GM12873 (cell line): Measurements from ENCODE around the gene SMAD3.

Experiments used
- TF ChIP-seq, protein P1 (sequence below): IDR thresholded peaks from 2 replicates; pipeline ENCODE4 v1.5.1; 2012; ENCODE audit warnings: low read depth, mild to moderate bottlenecking, moderate library complexity, low read length, control low read depth; ENCODE audit not compliant: insufficient read depth; ENCODE audit errors: missing control alignments

The SMAD3 gene

DNA sequence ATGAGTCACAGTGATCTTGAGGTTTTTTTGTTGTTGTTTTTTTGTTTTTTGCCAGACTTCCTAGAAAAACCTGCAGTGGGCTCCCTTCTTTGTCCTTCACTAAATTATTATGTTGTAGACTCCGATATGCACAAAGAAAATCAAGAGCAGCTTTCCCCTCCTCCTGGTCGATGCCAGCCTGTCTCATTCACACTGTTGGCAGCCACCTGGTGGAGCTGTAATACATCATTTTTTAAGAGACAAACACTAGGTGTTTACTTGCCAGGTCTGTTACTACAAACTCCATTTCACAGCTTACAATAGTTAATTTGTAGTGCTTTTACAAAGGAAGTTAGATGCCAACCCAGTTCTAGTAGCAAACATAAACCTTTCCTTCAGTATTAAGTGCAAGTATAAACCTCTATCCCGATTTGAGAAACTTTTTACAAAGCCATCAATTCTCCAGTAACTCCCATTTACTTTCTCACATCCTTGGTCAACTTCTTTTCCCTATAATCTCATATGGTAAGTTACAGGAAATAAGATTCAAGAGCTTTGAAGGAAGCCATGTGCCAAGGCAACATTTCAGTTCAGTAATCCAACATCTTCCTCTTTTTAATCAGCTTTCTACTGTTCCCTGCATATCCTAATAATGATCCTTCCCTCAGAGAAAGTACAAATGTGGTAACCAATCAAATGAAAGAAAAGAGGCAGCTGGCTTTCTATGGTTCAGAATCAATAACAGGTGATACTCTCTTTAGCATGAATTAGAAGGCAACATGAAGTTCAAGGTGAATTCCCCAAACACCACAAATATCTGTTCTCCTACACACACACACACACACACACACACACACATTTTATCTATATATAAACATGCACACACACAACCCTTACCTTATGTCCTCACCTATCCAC lies 175.1 kb downstream of the SMAD3 start:
- TF ChIP-seq, protein P1, sequence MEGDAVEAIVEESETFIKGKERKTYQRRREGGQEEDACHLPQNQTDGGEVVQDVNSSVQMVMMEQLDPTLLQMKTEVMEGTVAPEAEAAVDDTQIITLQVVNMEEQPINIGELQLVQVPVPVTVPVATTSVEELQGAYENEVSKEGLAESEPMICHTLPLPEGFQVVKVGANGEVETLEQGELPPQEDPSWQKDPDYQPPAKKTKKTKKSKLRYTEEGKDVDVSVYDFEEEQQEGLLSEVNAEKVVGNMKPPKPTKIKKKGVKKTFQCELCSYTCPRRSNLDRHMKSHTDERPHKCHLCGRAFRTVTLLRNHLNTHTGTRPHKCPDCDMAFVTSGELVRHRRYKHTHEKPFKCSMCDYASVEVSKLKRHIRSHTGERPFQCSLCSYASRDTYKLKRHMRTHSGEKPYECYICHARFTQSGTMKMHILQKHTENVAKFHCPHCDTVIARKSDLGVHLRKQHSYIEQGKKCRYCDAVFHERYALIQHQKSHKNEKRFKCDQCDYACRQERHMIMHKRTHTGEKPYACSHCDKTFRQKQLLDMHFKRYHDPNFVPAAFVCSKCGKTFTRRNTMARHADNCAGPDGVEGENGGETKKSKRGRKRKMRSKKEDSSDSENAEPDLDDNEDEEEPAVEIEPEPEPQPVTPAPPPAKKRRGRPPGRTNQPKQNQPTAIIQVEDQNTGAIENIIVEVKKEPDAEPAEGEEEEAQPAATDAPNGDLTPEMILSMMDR: peak; percentile 42

DNA sequence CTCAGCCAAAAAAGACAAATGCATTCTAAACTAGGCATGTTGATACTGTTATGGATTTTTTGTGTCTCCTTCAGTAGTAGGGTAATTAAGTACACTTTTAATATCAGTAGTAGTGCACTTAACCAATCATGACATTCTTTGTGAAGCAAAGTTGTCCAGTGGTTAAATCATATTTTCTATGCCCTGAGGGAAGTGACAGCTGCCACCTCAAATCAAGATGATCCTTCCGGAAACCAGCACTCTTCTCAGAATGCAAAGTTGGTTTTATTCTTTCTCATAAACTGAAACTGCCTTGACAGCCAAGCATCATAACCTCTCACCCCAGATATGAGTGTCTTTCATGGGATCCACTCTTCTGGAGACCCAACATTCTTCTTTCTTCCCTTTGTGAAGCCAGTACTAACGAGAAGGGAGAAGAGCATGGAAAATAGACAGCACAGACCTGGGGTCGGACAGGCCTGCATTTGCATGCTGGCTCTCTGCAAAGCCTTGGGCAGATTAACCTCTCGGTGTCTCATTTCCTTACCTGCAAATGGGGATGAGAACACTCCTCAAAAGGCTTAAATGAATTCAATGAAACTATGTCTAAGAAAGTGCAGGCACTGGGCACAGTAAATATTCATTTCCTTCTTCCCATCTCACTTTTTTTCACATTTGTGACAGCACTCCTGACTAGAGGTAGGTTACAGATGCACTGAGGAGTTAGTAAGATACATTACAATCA lies 175.9 kb downstream of the SMAD3 start:
- TF ChIP-seq, protein P1: no peak

DNA sequence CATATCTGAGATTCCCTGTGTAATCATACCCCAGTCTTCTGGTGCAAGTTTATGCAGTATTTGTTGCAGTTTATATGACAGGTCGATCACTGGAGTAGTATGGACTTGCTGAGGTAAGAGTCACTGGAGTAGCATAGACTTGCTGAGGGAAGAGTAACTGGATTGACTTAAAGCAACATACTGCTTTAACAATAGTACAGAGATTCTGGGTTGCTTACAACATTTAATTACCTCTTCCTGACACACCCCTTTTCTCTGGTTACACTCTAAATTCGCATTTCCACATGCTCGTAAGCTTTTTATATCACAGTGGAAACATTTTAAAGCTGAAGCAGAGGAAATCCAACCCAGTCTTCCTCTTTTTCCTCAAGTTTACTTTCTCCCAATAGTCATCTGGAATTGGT lies 177.3 kb downstream of the SMAD3 start:
- TF ChIP-seq, protein P1: no peak
